Suprapubic skin (tissue), 4 donors: ENCODE measurements around the gene CFAP99.

Experiments used
- CTCF ChIP-seq, 2 donors: fragments of 200-600 bp in 1 of 2; fragments of 450-650 bp in 1 of 2; sonication (generic) in 1 of 2; IDR thresholded peaks; one replicate each; pipeline ENCODE4 v1.5.1; 2016 to 2019; ENCODE audit warnings: antibody characterized with exemption in 2 of 2, mild to moderate bottlenecking in 1 of 2, moderate library complexity in 1 of 2
- EP300 ChIP-seq: sonication (generic); formaldehyde crosslinking; IDR thresholded peaks from one replicate; pipeline ENCODE4 v1.6.1; 2017; ENCODE audit warnings: antibody characterized with exemption
- POLR2A ChIP-seq, 2 donors: fragments of 450-650 bp; IDR thresholded peaks; one replicate each; pipeline ENCODE4 v1.6.1; 2017; ENCODE audit warnings: antibody characterized with exemption in 2 of 2, mild to moderate bottlenecking in 2 of 2, moderate library complexity in 2 of 2
- POLR2AphosphoS5 ChIP-seq, 3 donors: sonication (generic); formaldehyde crosslinking; IDR thresholded peaks; one replicate each; pipeline ENCODE4 v1.6.1; 2017; ENCODE audit warnings: antibody characterized with exemption in 3 of 3

- TF ChIP-seq POLR2A (IDR thresholded peaks at IDR 0.05) (no peak), CTCF (IDR thresholded peaks at IDR 0.05) (no peak), EP300 (no peak), POLR2AphosphoS5 (IDR thresholded peaks at IDR 0.05) (no peak)
Observed at GRCh38 chr4:2497931-2498330, 79.2 kb downstream of the CFAP99 start.
